GM18868 (cell line): ENCODE measurements around the gene BANF1.
A peak's percentile ranks its signal among the peaks of the same experiment; 100 is the strongest.

Experiments
- ATAC-seq: cut with Tn5 transposase; IDR thresholded peaks from one replicate; pipeline ENCODE4 v1.9.1; 2021; ENCODE audit warnings: mild to moderate bottlenecking, moderate library complexity; ENCODE audit not compliant: unreplicated experiment

The BANF1 gene, protein sequence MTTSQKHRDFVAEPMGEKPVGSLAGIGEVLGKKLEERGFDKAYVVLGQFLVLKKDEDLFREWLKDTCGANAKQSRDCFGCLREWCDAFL

DNA sequence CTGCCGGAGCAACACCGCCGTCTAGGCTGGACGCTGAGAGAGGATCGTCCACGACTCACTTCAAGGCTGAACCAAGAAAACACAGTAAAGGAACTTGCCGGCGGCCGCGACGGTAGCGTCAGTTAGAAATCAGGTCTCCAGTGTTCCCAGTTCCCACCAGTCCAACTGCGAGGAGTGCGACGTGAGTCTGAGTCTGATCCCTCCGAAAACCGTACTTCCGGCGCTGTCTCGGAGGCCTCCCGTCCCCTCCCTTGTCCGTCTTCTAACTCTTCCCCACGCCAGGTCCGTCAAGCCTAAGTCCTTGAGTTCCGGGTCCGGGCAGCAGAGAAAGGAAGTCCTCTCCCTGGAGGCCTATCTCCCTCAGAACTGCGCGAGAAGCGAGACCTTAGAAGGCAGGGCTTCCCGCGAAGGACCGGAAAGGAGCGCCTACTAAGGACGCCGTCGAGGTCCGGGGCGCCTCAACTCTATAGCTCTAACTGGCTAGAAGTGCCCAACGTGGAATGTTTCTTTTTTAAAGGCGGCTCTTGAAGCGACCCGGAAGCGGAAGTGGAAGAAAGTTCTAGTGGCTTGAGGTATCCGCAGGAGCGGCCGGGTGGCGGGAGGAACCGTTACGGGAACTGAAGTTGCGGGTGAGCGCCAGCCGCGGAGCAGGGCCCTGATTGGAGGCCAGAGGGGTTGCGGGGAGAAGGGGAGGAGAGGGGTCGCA, at the start of gene BANF1, which contains the start of gene EIF1AD:
Gene BANF1 (plus strand): TSS at position 562 of the 706 bp plus-strand sequence. CDS start 748 bp downstream, outside the sequence.
Gene EIF1AD (minus strand): TSS at position 216 of the 706 bp plus-strand sequence. CDS start 1,768 bp downstream, outside the sequence.
- peak; percentile 79 for ATAC-seq

DNA sequence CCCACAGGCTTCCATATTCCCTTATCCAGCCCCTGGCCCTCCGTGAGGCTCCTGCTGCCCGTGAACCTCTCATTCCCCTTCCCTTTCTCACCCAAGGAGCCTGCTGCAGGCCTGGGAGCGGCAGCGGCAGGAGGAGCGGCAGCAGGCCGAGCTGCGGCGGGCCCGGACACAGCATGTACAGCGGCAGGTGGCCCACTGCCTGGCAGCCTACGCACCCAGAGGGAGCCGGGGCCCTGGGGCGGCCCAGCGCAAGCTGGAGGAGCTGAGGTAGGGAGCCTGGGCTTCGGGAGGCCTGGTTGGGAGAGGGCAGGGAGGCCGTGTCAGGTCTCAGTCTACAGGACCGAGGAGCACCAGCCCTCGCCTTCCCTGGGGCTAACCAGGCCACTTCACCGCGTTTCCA, 48.8 kb upstream of the BANF1 start:
- ATAC-seq, result no peak

DNA sequence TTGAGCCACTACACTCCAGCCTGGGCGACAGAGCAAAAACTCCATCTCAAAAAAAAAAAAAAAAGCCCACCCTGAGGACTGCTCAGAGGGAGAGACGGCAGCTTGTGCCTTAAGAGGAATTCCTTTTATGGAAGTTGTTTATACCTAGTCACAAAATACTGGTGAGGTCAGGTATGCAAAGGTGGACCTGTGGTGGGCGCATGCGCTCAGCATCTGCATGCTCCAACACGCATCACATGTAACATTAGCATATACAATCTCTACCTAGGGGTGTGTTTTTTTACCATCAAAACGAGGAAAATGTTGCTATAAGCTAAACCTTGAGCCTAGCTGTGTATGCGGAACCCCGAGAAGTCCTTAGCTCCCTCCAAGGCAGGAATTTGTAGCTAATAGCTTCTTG, 47.5 kb upstream of the BANF1 start:
- no peak for ATAC-seq

DNA sequence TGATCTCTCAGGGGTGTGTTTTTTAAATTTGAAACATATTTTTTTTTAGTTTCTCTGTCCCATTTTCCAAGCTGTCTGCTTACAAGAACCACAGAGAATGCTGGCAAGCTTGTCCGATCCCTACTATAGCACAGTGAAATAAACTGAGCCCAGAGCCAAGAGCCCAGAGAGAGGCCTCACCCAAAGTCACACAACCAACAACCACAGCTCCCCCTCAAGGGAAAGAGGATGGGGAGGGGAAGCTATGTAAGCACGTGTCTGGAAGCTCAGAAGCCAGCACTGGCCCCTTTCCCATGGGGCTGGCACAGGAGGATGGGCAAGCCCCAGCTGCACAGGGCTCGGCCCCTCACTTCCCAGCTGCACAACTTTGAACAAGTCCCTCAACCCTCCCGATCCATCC, 44.0 kb upstream of the BANF1 start:
- ATAC-seq, result no peak

DNA sequence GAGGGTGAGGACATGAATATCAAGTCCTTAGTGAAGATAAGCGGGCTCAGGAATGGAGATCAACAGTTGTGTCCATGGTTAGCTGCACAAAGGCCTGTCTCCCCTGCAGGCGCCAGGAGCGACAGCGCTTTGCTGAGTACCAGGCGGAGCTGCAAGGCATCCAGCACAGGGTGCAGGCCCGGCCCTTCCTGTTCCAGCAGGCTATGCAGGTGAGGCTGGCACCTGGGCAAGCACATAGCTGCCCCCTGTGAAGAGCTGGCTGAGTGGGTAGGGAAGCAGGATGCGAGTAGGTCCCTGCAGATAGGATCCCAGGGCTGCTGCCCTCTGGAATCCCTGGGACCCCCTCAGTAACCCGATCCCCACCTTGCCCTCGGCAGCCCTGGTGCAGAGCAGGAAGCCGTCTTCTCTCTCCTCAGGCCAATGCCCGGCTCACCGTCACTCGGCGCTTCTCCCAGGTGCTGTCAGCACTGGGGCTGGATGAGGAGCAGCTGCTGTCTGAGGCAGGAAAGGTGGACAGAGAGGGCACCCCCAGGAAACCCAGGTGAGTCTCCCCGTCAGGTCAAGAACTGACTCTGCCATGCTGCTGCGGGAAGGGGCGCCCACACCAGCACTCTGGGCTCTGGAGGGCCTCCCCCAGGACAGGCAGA, 43.4 kb upstream of the BANF1 start:
- no peak for ATAC-seq

DNA sequence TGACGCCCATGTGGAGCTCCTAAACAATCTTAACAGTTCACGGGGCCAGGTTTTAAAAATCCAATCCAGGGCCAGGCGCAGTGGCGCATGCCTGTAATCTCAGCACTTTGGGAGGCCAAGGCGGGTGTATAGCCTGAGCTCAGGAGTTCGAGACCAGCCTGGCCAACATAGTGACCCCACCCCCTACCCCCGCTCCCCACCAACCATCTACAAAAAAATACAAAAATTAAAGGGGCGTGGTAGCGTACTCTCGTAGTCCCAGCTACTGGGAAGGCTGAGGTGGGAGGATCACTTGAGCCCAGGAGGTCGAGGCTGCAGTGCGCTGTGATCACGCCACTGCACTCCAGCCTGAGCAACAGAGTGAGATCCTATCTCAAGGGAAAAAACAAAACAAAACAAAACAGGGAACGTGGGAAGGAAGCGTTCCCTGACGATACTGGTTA, 41.5 kb upstream of the BANF1 start:
- ATAC-seq, result no peak

DNA sequence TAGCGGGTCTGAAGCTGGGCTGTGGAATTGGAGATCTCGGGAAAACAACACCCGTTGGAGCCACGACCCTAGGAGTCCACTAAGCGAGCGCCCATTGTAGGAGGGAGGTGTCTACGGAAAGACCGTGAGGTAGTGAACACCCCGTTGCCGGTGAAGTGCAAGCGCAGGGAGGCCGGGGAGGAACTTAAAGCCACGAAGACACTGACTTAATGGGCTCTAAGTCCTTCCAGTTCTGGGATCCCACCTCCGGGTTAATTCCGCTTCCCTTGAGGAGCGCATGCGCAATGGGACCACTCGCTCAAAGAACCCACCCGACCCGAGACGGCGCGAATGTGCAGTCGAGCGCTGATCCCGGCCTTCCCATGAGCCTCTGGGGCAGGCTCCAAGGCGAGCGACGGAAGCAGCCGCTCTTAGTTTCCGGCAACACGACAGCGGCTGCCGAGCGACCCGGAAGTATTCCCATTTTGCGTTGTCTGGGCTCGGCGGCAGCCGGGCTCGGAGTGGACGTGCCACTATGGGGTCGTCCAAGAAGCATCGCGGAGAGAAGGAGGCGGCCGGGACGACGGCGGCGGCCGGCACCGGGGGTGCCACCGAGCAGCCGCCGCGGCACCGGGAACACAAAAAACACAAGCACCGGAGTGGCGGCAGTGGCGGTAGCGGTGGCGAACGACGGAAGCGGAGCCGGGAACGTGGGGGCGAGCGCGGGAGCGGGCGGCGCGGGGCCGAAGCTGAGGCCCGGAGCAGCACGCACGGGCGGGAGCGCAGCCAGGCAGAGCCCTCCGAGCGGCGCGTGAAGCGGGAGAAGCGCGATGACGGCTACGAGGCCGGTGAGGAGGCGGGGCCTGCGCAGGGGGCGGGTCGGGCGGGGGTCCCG, 40.8 kb upstream of the BANF1 start, which contains the start of gene SART1:
Gene SART1 (plus strand): TSS at position 468 of the 874 bp plus-strand sequence. CDS start 47 bp downstream, at position 515.
- ATAC-seq, result peak; percentile 88

DNA sequence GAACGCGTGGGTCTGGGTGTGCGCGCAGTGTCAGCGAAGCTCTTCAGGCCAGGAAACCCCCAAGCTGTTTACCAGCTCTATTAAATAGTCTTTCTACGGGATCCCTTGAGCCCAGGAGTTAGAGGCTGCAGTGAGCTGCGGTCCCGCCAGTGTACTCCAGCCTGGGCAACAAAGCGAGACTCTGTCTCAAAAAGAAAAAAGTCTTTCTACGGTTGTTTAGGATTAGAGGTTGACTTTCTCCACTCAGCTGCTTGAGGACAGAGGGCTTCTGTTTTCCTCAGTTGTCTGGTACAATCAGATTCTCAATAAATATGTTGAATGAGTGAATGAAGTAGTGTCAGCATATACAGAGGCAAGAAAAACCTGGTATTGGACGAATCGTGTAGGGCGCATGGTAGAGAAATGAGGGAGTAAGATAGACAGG, 40.1 kb upstream of the BANF1 start:
- ATAC-seq, result no peak

DNA sequence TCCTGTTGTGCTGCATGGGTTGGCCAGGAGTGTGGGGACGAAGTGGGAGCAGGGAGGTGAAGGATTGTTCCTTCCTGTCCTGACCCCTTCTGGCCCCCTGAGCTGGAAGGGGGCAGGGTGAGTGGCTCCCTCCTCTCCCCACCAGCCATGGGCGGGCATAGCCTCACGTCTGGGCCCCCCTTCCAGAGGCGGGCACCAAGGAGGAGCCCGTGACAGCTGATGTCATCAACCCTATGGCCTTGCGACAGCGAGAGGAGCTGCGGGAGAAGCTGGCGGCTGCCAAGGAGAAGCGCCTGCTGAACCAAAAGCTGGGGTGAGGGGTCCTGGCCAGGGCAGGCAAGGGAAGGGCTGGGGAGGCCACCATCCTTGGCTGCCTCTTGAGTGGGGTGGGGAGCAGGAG, 37.4 kb upstream of the BANF1 start:
- ATAC-seq, result no peak

DNA sequence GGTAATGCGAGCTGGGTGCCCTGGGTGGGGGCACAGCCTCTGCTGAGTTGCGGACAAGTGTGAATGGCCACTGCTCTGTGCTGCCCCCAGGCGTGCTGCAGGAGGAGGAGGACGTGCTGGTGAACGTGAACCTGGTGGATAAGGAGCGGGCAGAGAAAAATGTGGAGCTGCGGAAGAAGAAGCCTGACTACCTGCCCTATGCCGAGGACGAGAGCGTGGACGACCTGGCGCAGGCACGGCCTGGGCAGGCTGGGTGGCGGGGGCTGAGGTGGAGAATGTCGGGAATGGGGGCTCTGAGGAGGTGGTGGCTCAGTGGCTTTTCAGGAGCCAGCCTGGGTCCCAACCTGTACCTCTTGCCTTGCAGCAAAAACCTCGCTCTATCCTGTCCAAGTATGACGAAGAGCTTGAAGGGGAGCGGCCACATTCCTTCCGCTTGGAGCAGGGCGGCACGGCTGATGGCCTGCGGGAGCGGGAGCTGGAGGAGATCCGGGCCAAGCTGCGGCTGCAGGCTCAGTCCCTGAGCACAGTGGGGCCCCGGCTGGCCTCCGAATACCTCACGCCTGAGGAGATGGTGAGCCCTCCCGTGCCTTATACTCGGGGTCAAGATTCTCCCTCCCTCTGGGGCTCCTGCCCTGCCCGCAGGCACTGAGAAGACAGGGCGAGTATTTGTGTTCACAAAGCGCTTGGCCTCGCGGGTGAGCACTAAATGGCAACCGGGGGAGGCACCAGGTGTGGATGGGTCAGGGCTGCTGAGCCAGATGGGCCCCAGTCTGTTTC, 36.1 kb upstream of the BANF1 start:
- ATAC-seq, result no peak

DNA sequence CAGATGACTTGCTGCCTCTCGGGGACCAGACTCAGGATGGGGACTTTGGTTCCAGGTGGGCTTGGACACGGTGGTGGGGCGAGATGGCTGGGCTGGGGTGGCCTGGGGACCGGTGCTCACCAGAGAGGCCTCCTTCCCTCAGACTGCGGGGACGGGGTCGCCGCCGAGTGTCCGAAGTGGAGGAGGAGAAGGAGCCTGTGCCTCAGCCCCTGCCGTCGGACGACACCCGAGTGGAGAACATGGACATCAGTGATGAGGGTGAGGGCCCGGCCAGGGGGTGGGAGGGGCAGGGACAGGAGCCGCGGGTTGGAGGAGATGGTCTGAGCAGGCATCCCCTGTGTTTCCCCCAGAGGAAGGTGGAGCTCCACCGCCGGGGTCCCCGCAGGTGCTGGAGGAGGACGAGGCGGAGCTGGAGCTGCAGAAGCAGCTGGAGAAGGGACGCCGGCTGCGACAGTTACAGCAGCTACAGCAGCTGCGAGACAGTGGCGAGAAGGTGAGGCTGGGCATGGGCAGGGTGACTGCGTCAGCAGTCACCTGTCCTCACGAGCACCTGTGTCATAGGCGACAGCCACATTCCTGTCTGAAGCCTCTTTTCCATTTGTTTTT, 34.9 kb upstream of the BANF1 start:
- no peak for ATAC-seq

DNA sequence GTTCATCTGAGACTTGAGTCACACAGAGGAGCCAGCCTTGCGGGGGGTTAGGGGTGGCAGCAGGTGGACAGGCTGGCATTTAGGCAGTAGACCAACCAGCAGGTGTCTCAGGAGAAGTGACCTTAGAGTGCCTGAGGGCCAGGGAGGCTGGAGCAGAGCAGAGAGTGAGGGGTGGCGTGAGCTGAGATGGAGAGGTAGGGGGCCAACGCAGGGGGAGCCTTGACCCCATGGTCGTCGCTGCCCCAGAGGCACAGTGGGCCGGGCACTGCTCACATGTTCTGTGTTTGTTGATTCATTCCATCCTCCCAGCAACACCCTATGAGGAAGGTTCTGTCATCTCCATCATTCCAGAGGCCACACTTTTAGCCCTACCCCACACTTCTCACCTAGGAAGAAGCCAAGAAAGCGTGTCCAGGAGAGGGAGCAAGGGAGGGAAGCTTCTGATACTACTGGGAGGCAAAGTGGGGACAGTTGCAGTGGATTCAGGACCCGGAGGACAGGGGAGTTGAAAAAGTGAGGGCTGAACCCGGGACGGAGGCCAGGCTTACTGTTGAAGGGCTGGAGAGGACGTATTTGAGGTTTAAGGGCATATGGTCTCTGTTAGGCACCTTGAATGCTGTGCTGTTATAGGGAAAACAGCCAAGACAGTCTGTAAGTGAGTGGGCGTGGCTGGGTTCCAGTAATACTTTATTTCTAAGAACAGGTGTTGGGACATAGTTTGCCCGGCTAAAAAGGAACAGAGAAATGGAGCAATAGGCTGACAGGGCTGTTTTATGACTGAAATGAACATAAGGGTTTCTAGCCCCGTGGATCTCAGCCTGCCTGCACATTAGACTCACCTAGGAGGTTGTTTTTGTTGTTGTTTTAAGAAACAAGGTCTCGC, 33.5 kb upstream of the BANF1 start:
- no peak for ATAC-seq

DNA sequence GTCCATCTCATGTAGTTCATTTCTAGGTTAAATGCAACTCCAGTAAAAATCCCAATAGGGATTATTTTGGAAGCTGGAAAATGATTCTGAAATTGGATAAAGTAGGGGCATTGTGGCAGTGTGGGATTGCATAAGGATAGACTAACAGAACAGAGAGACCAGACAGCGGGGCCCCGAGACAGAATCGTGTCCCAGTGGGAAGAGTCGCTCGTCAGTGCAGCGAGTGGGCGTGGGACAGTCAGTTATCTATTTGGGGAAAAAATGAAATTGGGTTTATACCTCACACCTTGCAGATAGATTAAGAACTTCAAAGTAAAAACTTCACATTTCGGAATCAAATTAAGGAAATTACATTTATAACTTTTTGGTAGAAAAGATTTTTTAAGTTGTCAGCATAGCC, 30.2 kb upstream of the BANF1 start:
- ATAC-seq, result no peak

DNA sequence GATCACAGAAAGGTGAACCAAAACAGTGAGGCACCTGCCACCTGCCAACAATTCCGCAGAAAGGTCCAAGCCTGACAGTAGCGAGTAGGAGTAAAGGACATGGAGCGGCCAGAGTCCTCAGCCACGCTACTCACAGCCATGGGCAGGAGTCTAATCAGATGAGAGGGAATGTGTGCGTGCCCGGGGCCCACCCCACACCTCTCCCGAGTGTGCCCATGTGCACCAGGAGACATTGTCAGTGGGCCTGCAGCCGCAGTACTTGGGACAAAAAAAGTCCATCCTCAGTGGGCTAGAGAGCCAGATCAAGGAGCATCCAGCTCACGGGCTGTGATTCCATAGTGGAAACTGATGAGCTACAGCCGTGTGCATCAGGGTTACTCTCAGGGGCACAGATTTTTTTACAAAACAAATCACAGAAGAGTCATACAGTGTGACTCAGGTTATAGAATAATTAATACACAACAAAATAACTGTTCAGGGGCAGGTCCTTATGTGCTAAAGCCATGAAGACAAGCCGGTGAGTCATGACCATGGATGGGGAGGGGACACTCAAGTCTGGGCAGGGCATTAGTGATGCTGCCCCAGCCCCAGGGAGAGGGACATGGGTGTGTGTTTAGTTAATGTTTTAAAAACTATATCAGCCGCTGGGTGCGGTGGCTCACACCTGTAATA, 28.7 kb upstream of the BANF1 start:
- no peak for ATAC-seq

DNA sequence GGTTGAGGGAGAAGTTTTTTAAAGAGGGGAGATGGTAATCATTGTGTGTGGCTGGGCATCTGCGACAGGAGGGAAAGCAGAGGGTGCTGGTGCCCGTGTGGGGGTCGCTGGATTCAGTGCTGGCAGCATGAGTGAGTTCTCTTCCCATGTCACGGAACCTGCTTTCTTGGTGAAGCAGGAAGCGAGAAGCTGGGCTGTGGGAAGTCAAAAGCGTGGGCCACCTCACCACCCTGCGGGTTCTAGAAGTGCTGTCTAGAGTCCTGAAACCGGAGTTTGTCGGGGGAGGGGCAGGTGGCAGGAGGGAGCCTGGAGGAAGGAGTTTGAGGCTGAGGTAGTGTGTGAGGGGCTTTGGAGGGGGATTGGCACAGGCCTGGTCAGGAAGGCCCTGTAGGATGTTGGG, 26.5 kb upstream of the BANF1 start:
- ATAC-seq, result no peak

DNA sequence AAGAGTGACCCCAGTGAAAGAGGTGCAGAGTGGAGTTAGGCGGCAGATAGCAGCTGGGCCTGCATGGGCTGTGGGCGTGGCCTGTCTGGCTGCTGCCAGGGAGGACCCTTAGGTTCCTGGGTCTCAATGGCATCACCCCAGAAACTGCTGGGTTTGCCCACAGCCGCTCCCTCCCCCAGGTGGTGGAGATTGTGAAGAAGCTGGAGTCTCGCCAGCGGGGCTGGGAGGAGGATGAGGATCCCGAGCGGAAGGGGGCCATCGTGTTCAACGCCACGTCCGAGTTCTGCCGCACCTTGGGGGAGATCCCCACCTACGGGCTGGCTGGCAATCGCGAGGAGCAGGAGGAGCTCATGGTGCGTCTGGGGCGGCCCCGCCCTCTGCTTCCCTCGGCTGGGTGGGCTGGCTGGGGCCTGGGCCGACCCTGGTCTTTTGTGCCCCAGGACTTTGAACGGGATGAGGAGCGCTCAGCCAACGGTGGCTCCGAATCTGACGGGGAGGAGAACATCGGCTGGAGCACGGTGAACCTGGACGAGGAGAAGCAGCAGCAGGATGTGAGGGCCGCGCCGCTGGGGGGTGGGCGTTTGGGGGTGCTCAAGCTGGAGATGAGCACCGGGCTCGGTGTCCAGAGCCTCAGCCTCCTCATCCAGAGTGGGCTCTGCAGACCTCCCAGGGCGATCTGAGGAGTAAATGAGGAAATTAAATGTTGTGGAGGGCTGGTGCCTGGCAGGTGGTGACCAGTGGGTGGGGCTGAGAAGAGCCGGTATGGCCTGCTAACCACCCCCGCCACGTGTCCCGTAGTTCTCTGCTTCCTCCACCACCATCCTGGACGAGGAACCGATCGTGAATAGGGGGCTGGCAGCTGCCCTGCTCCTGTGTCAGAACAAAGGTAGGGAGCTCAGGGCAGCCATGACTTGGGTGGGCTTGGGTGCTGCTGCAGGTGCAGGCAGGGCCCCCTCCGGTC, 25.8 kb upstream of the BANF1 start:
- ATAC-seq, result no peak
